Inferior parietal cortex (tissue), 1 donor: Measurements from ENCODE around the gene NANP.
"Not testable (repeated sequence)": the region's sequence is repeated elsewhere in the genome, so short reads cannot be mapped to it uniquely, and the experiment has no call there.

Experiments used
- DNase-seq: peaks from one replicate; pipeline ENCODE4 v3.0.0-alpha.2; 2016; ENCODE audit errors: extremely low spot score

Gene NANP

GRCh38 chr20:25606094-25606695, 17.6 kb downstream of the NANP start:
- DNase-seq = no peak

- DNase-seq = no peak
Measured at GRCh38 chr20:25605148-25605547, 18.7 kb downstream of the NANP start.

GRCh38 chr20:25604611-25605010, 19.2 kb downstream of the NANP start:
- no peak for DNase-seq

GRCh38 chr20:25602914-25603309, 20.9 kb downstream of the NANP start:
- not testable (repeated sequence) for DNase-seq

GRCh38 chr20:25602191-25602913, 21.5 kb downstream of the NANP start:
- DNase-seq = not testable (repeated sequence)

- no peak for DNase-seq
Measured at GRCh38 chr20:25601659-25602058, 22.2 kb downstream of the NANP start.

GRCh38 chr20:25600632-25601031, 23.2 kb downstream of the NANP start:
- no peak for DNase-seq

- DNase-seq = no peak
Measured at GRCh38 chr20:25592135-25592852, 31.5 kb downstream of the NANP start.

GRCh38 chr20:25590778-25591177, 33.0 kb downstream of the NANP start:
- DNase-seq = not testable (repeated sequence)

- no peak for DNase-seq
Measured at GRCh38 chr20:25588491-25588890, 35.3 kb downstream of the NANP start.

- DNase-seq = no peak
Measured at GRCh38 chr20:25587536-25587935, 36.3 kb downstream of the NANP start.

- no peak for DNase-seq
Measured at GRCh38 chr20:25586877-25587276, 36.9 kb downstream of the NANP start.

GRCh38 chr20:25584905-25585704, 38.7 kb downstream of the NANP start, which contains the start of gene NINL:
NINL (minus strand) TSS chr20:25585531; CDS start chr20:25526587, 58,944 bp downstream.
- no peak for DNase-seq

GRCh38 chr20:25583607-25584006, 40.2 kb downstream of the NANP start:
- DNase-seq = not testable (repeated sequence)

GRCh38 chr20:25580711-25581110, 43.1 kb downstream of the NANP start:
- DNase-seq = no peak

- no peak for DNase-seq
Measured at GRCh38 chr20:25579081-25579770, 44.6 kb downstream of the NANP start.

- DNase-seq = no peak
Measured at GRCh38 chr20:25576783-25577530, 46.9 kb downstream of the NANP start.

- DNase-seq = no peak
Measured at GRCh38 chr20:25574411-25574810, 49.4 kb downstream of the NANP start.

GRCh38 chr20:25573288-25574251, 50.2 kb downstream of the NANP start:
- DNase-seq = no peak
